UCSD-AML1 (cell line): ENCODE data around the gene CPN2.

Experiments used
- DNase-seq: peaks from one replicate; lab custom pipeline; 2025; ENCODE audit not compliant: unreplicated experiment; lab: John Stamatoyannopoulos, UW

The CPN2 gene

GRCh38 chr3:194381460-194381875 is 30.3 kb upstream of the CPN2 start:
- no peak for DNase-seq

DNA sequence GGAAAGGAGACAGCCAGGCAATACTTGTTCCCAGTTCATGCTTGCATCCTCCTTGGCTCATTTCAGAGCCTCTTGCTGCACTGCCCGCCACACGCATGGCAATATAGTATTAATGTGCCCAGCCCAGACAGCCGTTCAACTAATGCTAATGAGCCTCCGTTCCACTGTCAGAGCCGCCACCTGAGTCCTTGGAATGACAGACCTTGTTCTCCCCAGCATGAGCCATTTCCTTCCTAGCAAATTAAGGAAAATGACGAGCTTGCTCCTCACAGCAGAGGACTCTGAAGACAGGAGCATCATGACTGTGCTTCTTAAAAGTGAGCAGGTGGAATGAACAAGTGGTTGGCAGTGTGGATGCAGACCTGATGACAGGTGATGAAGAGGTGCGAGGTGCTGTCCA is 29.2 kb upstream of the CPN2 start:
- no peak for DNase-seq

- DNase-seq, result no peak
These were observed 28.5 kb upstream of the CPN2 start for GRCh38 chr3:194379651-194380050.

GRCh38 chr3:194379231-194379630 is 28.1 kb upstream of the CPN2 start:
- DNase-seq, result no peak

DNA sequence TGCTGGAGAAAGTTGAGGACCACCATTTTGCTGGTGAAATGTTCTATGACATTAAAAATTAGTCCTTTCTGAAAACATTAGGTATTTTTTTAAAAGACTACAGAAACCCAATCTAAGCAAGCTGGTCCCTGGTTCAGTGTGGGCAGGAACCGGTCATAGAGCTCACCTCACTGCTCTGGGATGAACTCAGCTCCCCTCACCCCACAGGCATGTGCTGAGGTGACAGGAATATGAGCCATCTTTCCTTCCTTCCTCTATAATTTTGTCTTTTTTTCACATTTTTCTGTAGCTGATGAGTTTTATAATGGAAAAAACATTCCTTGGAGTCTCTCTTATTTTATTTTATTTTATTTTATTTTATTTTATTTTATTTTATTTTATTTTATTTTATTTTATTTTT is 26.6 kb upstream of the CPN2 start:
- DNase-seq, result no peak

- DNase-seq, result no peak
These were observed 25.1 kb upstream of the CPN2 start for GRCh38 chr3:194376241-194376560.

DNA sequence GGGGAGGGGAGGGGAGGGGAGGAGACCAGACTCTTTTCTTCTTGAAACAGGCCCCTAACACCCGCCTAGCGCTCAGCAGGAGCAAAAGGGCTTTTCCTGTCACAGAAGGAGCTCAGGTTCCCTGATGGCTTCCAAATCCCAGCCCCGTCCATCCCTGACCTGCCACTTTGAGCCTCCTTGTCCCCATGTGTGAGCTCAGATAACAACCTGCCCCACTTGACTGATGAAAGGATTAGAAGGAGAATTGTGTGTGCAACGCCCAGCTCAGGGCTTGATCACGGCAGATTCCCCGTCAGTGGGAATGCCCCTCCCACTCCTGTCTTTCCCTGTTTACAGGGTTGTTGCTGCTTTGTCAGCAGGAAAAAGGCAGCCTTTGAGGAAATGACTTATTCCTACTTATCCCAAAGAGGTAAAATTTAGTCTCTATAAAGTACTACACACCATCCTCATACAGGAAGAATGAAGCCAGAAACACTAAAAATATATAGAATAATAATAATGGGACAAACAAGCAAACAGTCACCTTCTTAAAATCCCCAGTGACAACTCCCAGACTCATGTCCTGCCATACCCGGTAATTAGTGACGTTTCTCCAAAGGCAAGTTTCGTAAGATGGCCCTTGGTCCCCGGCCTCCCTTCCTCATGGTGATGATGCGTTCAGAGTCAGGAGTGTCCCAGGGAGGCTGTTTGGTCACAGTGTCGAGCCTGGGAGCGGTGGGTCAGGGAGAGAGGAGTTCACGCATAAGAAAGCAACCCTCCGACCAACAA is 24.5 kb upstream of the CPN2 start:
- no peak for DNase-seq

DNA sequence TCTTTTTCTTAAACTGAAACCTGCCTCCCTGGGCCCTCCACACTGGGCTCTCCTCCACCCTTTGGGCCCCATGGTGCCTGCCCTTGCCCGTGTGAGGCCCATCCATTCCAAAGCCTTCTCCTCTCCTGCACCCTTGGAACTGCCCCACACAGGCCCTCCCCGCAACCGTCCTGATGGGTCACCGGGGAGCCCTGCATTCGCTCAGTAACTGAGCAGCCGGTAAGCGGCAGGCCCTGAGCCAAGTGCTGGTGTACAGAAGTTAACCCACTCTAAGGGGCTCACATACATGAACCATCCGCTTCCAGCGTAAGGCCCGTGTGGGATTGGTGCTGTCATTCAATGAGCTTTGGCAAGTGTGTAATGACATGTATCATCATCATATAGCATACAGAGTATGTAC is 23.8 kb upstream of the CPN2 start:
- DNase-seq, result no peak

DNA sequence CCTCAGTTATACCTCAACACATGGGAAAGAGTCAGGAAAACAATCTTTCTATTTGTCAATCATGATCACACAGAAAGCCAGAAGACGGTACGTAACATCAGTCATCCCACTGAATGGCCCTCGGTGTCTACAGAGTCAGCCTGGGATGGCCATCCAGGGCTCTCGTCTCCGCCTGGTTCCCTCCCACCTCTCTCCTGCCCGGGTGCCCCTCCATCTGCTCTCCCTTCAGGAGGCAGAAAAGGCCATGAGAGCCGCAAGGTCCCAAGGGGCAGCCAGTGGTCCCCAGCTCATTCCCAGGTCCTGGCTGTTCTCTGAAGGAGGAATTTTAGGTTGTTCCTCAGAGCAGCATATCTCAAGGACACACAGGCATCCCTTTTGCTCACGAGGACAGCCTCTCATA is 22.8 kb upstream of the CPN2 start:
- no peak for DNase-seq

- DNase-seq, result no peak
These were observed 21.9 kb upstream of the CPN2 start for GRCh38 chr3:194373028-194373427.

DNA sequence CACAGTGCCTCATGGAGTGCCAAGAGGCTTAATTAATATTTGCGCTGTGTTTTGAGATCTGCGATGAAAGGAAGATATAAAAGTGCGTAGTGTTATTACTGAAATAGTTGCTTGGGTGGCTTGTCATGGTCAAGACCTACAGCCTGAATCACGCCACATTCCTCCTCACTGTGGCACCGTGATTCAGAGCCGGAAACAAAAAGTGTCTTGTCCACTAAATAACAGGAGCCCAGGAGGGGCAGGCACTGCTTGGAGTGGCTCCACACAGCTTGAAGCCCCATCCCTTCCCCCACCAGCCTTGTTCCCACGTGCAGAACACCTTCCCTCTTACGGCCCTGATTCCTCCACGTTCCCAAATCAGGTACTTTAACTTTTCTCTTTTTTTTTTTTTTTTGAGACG is 19.6 kb upstream of the CPN2 start:
- no peak for DNase-seq

- DNase-seq, result no peak
These were observed 18.6 kb upstream of the CPN2 start, which contains the start of gene LRRC15 for GRCh38 chr3:194369522-194370279. Gene LRRC15 (minus strand): TSS chr3:194369743. CDS start chr3:194361043, 8,700 bp downstream.

DNA sequence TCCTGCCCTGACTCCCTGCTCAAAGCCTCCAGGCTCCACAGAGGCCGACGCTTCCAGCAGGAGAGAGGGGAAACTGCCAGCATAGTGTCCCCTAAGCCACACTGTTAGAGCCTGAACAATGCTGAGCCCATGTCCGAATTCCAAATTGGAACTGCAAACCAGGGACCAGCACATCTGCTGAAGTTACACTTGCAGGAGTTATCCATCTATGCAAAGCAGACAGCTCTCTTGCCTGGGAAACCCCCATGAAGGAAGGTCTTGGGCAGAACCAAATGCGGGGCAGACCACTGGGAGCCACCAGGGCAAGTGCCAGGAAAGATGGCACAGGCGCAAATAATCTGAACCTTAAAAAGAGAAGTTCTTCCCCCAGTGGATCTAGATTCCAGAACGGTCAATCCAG is 17.8 kb upstream of the CPN2 start:
- no peak for DNase-seq

- DNase-seq, result no peak
These were observed 17.1 kb upstream of the CPN2 start for GRCh38 chr3:194367992-194368841.

- no peak for DNase-seq
These were observed 14.9 kb upstream of the CPN2 start for GRCh38 chr3:194365978-194366490.

GRCh38 chr3:194365526-194365925 is 14.4 kb upstream of the CPN2 start:
- DNase-seq, result no peak

GRCh38 chr3:194364652-194365434 is 13.7 kb upstream of the CPN2 start:
- no peak for DNase-seq

DNA sequence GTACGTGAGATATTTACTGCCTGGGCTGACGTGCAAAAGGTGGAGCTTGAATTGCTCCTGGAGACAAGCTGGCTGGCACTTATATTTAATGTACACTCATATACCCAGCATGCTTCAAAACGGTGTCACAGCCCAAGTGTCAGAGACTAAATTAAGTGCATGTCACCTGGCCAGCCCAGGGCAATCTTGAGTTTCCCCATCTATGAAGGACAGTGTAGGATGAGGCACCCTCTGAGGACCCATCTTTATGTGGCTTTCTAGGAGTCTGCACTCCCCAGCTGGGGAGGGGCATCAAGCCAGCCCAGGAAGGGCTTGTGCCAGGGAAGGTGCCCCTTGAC is 13.2 kb upstream of the CPN2 start:
- no peak for DNase-seq

- no peak for DNase-seq
These were observed 9.4 kb upstream of the CPN2 start for GRCh38 chr3:194360568-194360967.

GRCh38 chr3:194357681-194358080 is 6.6 kb upstream of the CPN2 start:
- DNase-seq, result no peak

DNA sequence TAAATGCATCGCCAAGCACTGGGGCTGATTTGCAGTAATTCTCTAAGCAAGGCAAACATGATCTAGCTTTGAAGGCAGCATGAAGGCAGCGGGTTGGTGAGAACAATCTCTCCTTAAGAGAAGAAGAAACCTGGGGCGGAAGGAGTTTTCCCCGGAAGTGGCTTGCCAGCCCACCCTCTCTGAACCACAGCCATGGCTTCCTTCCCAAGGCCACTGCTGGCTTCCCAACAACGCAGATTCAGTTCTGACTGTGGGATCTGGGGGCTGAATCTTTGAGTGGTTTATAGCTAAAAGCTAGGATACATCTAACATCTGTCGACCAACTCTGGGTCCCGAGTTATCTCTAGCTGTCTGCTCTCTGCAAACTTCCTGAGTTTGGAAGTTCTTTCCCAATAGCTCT is 4.3 kb upstream of the CPN2 start:
- peak; percentile 37 for DNase-seq
